BE2C (cell line): Measurements from ENCODE around the gene CHRNB1.

Experiments
- DNase-seq: peaks from one replicate; pipeline ENCODE4 v3.0.0-alpha.2; 2020
- H3K27me3 ChIP-seq: fragments of 250-450 bp; sonication (Bioruptor Pico); 2 replicates; pipeline ENCODE4 v1.5.1; 2020; ENCODE audit warnings: mild to moderate bottlenecking
- H3K36me3 ChIP-seq: fragments of 250-450 bp; sonication (Bioruptor Pico); 2 replicates; pipeline ENCODE4 v1.5.1; 2020; ENCODE audit warnings: mild to moderate bottlenecking
- H3K4me1 ChIP-seq: fragments of 250-450 bp; sonication (Bioruptor Pico); 2 replicates; pipeline ENCODE4 v1.5.1; 2020
- H3K4me3 ChIP-seq: 2 replicates; pipeline ENCODE4 v1.5.1; 2011; ENCODE audit warnings: low read depth, low read length
- H3K9me3 ChIP-seq: fragments of 250-450 bp; sonication (Bioruptor Pico); 2 replicates; pipeline ENCODE4 v1.5.1; 2020
- TF ChIP-seq, protein P1 (sequence below): IDR thresholded peaks from 2 replicates; pipeline ENCODE4 v1.5.1; 2012; ENCODE audit warnings: mild to moderate bottlenecking, low read depth, low read length

CHRNB1 gene

DNA sequence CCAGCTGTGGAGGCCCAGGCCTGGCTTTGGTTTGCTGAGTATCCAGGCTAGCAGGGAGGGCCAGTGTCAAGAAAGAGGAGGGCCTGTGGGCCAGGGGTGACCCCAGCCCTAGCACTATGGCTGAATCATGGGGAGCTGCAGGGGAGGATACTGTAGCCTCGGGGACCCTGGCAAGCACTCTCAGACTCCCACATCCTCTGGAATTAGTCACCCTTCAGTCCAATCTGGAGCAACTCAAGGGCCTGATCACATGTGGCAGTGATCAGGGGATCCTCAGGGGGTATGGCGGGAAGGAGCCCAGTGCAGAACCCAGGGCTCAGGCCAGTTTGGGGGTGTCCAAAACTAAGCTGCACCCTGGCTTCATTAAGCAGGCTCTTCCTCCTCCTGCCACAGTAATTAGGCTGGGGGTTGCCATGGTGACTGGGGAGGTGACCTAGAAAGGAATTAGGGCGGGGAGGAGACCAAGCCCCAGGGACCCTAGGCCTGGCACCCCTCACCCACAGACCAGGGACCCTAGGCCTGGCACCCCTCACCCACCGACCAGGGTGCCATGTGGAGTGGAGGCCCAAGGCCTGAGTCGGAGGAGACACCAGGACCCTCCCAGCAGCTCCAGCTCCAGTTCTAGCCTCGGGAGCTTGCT, 31.4 kb upstream of the CHRNB1 start:
- TF ChIP-seq, protein P1, sequence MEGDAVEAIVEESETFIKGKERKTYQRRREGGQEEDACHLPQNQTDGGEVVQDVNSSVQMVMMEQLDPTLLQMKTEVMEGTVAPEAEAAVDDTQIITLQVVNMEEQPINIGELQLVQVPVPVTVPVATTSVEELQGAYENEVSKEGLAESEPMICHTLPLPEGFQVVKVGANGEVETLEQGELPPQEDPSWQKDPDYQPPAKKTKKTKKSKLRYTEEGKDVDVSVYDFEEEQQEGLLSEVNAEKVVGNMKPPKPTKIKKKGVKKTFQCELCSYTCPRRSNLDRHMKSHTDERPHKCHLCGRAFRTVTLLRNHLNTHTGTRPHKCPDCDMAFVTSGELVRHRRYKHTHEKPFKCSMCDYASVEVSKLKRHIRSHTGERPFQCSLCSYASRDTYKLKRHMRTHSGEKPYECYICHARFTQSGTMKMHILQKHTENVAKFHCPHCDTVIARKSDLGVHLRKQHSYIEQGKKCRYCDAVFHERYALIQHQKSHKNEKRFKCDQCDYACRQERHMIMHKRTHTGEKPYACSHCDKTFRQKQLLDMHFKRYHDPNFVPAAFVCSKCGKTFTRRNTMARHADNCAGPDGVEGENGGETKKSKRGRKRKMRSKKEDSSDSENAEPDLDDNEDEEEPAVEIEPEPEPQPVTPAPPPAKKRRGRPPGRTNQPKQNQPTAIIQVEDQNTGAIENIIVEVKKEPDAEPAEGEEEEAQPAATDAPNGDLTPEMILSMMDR, result no peak
- Histone ChIP-seq H3K9me3 (no peaks in the 10 kb centered on the region), H3K4me1 (no peaks in the 10 kb centered on the region), H3K36me3 (no peaks in the 10 kb centered on the region), H3K27me3 (no peaks in the 10 kb centered on the region), H3K4me3 (no peak overlapping the region)
- no peak for DNase-seq

DNA sequence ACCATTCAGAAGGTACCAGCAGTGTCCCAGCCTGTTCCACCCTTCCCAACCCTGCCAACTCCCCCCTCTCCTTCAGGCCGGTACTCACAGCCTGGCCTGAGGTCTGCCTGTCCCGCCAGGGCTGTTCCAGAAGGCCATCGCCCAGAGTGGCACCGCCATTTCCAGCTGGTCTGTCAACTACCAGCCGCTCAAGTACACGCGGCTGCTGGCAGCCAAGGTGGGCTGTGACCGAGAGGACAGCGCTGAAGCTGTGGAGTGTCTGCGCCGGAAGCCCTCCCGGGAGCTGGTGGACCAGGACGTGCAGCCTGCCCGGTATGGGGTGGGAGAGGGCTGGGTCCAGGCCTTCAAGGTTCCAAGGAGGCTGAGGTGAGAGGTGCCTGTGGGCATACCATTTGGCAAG, 30.0 kb upstream of the CHRNB1 start:
- TF ChIP-seq, protein P1, result no peak
- Histone ChIP-seq H3K4me1 (no peaks in the 10 kb centered on the region), H3K36me3 (no peaks in the 10 kb centered on the region), H3K9me3 (no peaks in the 10 kb centered on the region), H3K4me3 (no peak overlapping the region), H3K27me3 (no peaks in the 10 kb centered on the region)
- no peak for DNase-seq

DNA sequence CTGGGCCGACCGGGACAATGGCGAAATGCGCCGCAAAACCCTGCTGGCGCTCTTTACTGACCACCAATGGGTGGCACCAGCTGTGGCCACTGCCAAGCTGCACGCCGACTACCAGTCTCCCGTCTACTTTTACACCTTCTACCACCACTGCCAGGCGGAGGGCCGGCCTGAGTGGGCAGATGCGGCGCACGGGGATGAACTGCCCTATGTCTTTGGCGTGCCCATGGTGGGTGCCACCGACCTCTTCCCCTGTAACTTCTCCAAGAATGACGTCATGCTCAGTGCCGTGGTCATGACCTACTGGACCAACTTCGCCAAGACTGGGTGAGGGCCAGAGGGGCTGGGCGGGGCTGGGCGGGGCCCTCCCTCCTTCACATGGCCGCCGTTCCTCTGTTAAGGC, 29.1 kb upstream of the CHRNB1 start:
- no peaks in the 10 kb centered on the region for H3K4me1 ChIP-seq
- TF ChIP-seq, protein P1, result no peak
- H3K27me3 ChIP-seq, result no peaks in the 10 kb centered on the region

DNA sequence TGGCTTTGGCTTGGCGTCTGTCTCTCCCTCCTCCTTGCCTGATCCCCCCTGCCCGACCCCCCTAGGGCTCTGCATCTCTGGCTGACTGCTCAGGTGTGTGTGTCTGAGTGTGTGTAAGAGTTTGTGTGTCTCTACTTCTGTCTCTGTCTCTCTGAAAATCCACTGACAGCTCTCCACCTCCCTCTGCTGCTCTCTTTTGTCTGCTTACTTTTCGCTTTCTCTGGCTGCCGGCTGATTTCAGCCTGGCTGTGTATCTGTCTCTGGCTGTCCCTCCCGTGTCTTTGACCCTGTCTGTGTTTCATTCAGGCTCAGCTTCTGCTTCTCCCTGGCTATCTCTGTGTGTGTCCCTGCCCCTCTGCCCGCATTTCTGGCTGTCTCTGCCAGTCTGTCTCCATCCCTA, 28.5 kb upstream of the CHRNB1 start:
- no peaks in the 10 kb centered on the region for H3K4me1 ChIP-seq
- no peak for DNase-seq
- TF ChIP-seq, protein P1, result no peak

More for the DNA sequence above, 29.1 kb upstream of the CHRNB1 start:
- H3K36me3 ChIP-seq, result no peaks in the 10 kb centered on the region
- no peak for DNase-seq
- no peak overlapping the region for H3K4me3 ChIP-seq
- H3K9me3 ChIP-seq, result no peaks in the 10 kb centered on the region

DNA sequence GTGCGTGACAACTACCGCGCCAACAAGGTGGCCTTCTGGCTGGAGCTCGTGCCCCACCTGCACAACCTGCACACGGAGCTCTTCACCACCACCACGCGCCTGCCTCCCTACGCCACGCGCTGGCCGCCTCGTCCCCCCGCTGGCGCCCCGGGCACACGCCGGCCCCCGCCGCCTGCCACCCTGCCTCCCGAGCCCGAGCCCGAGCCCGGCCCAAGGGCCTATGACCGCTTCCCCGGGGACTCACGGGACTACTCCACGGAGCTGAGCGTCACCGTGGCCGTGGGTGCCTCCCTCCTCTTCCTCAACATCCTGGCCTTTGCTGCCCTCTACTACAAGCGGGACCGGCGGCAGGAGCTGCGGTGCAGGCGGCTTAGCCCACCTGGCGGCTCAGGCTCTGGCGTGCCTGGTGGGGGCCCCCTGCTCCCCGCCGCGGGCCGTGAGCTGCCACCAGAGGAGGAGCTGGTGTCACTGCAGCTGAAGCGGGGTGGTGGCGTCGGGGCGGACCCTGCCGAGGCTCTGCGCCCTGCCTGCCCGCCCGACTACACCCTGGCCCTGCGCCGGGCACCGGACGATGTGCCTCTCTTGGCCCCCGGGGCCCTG, 27.7 kb upstream of the CHRNB1 start:
- no peak for DNase-seq
- Histone ChIP-seq H3K4me1 (no peaks in the 10 kb centered on the region), H3K4me3 (no peak overlapping the region), H3K9me3 (no peaks in the 10 kb centered on the region), H3K36me3 (no peaks in the 10 kb centered on the region), H3K27me3 (no peaks in the 10 kb centered on the region)
- TF ChIP-seq, protein P1, result no peak

More for the DNA sequence above, 28.5 kb upstream of the CHRNB1 start:
- no peaks in the 10 kb centered on the region for H3K36me3 ChIP-seq
- H3K9me3 ChIP-seq, result no peaks in the 10 kb centered on the region
- no peak overlapping the region for H3K4me3 ChIP-seq
- no peaks in the 10 kb centered on the region for H3K27me3 ChIP-seq

DNA sequence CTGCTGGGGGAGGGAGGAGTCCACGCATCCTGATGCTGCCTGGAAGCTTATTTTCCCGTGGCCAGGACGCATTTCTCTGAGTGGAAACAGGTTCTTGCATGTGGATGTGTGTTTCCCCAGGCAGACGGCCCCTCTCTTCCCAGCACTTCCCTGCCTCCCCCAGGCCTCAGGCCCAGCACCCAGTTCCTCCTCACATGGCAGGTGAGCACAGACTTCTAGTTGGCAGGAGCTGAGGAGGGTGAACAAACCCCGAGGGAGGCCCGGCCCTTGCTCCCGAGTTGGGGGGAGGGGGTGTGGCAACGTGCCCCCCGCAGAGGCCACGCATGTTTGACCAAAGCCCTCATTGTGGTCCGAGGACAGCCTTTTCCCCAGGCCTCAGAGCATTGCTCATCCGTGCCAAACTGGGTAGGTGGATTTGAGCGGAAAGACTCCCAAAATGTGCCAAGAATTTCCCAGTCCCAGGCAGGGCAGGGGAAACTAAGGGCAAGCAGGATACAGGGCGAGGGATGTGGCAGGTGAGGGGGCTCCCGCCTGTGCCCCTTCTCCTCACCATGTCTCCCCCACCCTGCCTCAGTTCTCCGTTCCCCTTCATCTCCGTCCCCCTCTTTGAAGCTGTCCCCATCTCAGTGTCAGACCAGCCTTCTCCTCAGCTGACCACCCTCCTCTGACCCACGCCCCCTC, 26.2 kb upstream of the CHRNB1 start:
- Histone ChIP-seq H3K4me1 (no peaks in the 10 kb centered on the region), H3K36me3 (no peaks in the 10 kb centered on the region), H3K27me3 (no peaks in the 10 kb centered on the region), H3K9me3 (no peaks in the 10 kb centered on the region), H3K4me3 (no peak overlapping the region)
- TF ChIP-seq, protein P1, result no peak
- DNase-seq, result no peak
